Prostate gland (tissue), 2 donors: ENCODE results near the gene MPP1. TPM values are rescaled to one million over a fixed set of nuclear protein-coding genes. Genes with fewer than 3 reads are reported as not detected.

Source experiments
- DNase-seq: peaks from one replicate; pipeline ENCODE4 v3.0.0-alpha.2; 2019; ENCODE audit warnings: low spot score
- H3K27ac ChIP-seq, 2 donors: fragments of 200-600 bp; sonication (generic); 2 replicates each; pipeline ENCODE4 v1.5.1; 2017 to 2019
- H3K27me3 ChIP-seq: fragments of 200-600 bp; sonication (generic); replicated peaks from 2 replicates; pipeline ENCODE4 v1.5.1; 2019; ENCODE audit not compliant: insufficient read depth
- H3K36me3 ChIP-seq, 2 donors: fragments of 200-600 bp; sonication (generic); 1 replicate in 1 of 2; 2 replicates in 1 of 2; pipeline versions ENCODE4 v1.5.1 to v1.8.1; 2017 to 2019
- H3K4me1 ChIP-seq: fragments of 200-600 bp; sonication (generic); replicated peaks from 2 replicates; pipeline ENCODE4 v1.5.1; 2019
- H3K4me3 ChIP-seq, 2 donors: fragments of 200-600 bp; sonication (generic); 2 replicates each; pipeline ENCODE4 v1.5.1; 2017 to 2019
- H3K9me3 ChIP-seq: fragments of 200-600 bp; sonication (generic); 2 replicates; pipeline ENCODE4 v1.5.1; 2017
- POLR2A ChIP-seq: fragments of 450-650 bp; IDR thresholded peaks from one replicate; pipeline ENCODE4 v1.6.1; 2016; ENCODE audit warnings: antibody characterized with exemption, mild to moderate bottlenecking
- POLR2AphosphoS5 ChIP-seq: sonication (generic); formaldehyde crosslinking; IDR thresholded peaks from one replicate; pipeline ENCODE4 v1.6.1; 2017; ENCODE audit warnings: antibody characterized with exemption
- WGBS: methylation state at CpG from one replicate; pipeline ENCODE4 v1.1.5; 2018; 5-methylcytosine and 5-hydroxymethylcytosine counted together
- intact Hi-C: fragments of 100-400 bp; cut with DNase I; formaldehyde crosslinking; loops from one replicate; pipeline ENCODE4 v1.14.2; 2022
- total RNA-seq, 2 donors: library from RNA; depleted of rRNA; stranded (reverse); fragments of >200 nt; gene quantifications; one replicate each; pipeline ENCODE4 v1.1.0, GENCODE V29; 2016
- TF ChIP-seq, protein P1 (sequence below), 4 experiments: fragments of 200-600 bp in 2 of 4; fragments of 450-650 bp in 2 of 4; sonication (generic) in 2 of 4; IDR thresholded peaks; 1 replicate in 3 of 4; 2 replicates in 1 of 4; pipeline ENCODE4 v1.5.1; 2016 to 2019; ENCODE audit warnings: antibody characterized with exemption in 4 of 4, mild to moderate bottlenecking in 2 of 4, moderate library complexity in 2 of 4

The MPP1 gene
- total RNA-seq = 10 to 100 TPM; 38.2 to 43.6 TPM

DNA sequence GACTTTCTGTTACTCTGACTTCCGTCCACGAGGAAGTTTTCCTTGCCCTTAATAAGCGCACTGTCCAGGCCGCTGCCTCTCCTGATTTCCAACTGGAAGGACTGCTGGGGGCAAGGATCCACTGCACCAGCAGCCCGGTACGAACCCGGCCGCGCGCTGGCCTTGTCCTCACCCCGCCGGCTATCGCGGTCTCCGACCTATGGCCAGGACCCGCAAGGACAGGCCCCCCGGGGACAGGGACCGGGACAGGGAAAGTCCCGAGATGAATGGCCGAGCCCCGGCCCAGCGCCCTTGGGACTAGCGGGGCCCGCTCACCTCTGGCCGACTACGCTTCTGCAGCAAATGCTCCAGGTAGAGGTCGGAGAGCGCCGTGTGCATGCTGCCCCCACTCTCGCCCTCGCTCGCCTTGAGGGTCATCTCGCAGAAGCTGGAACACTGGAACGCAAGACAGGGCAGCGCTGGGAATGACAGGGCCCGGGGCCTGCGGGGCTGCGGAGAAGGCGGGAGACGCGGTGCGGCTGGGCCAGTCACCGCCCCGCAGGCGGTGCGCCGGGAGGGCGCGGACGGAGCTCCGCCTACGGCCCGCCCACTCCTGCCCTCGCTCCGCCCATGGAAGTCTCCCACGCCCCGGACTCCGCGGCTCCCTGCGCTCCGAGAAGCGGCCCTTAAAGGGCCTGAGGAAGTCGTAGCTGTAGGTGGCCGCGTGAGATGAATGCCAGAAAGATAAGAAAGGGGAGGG, at the start of gene MPP1:
MPP1 (minus strand) TSS at position 529 of the 739 bp plus-strand sequence; CDS start at position 417, 112 bp downstream.
- H3K4me1 ChIP-seq = no peaks in the 10 kb centered on the region
- intact Hi-C loops = no loop called here
- no peaks in the 10 kb centered on the region for H3K9me3 ChIP-seq
- peak; percentile 56 for DNase-seq
- H3K27me3 ChIP-seq = no peaks in the 10 kb centered on the region
- TF ChIP-seq, protein P1, sequence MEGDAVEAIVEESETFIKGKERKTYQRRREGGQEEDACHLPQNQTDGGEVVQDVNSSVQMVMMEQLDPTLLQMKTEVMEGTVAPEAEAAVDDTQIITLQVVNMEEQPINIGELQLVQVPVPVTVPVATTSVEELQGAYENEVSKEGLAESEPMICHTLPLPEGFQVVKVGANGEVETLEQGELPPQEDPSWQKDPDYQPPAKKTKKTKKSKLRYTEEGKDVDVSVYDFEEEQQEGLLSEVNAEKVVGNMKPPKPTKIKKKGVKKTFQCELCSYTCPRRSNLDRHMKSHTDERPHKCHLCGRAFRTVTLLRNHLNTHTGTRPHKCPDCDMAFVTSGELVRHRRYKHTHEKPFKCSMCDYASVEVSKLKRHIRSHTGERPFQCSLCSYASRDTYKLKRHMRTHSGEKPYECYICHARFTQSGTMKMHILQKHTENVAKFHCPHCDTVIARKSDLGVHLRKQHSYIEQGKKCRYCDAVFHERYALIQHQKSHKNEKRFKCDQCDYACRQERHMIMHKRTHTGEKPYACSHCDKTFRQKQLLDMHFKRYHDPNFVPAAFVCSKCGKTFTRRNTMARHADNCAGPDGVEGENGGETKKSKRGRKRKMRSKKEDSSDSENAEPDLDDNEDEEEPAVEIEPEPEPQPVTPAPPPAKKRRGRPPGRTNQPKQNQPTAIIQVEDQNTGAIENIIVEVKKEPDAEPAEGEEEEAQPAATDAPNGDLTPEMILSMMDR (IDR thresholded peaks at IDR 0.05) = no peak
- TF ChIP-seq POLR2AphosphoS5 = peak; percentile 33
- TF ChIP-seq POLR2A = peak; percentile 36
- peak within 1 kb of the TSS; percentile 46 to 67 for H3K27ac ChIP-seq
- WGBS = 1% methylated on average over 17 of the region's 65 CpGs
- peak within 1 kb of the TSS; percentile 47 to 52 for H3K4me3 ChIP-seq
- no peaks in the 10 kb centered on the region for H3K36me3 ChIP-seq

DNA sequence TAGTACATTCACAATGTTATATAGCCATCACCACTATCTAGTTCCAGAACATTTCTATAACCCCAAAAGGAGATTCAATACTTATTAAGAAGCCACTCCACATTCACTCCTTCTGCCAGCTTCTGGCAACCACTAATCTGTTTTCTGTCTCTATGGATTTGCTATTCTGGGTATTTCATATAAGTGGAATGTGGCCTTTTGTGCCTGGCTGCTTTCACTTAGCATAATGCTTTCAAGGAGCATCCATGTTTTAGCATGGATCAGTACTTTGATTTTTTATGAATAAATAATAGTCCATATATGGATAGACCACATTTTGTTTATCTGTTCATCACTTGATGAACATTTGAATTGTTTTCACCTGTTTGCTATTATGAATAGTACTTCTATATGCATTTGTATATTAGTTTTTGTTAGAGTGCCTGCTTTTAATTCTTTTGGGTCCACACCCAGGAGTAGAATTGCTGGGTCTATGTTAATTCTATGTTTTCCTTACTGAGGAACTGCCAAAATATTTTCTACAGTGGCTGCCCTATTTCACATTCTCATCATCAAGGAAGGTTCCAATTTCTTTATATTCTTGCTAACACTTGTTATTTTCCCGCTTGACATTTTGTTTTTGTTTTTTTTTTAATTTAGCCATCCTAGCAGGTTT, 45.8 kb upstream of the MPP1 start:
- no peaks in the 10 kb centered on the region for H3K9me3 ChIP-seq
- H3K27me3 ChIP-seq = no peaks in the 10 kb centered on the region
- TF ChIP-seq, protein P1 (IDR thresholded peaks at IDR 0.05) = no peak
- TF ChIP-seq POLR2AphosphoS5 (no peak), POLR2A (no peak)
- intact Hi-C loops = no loop called here
- WGBS = 100% methylated on average over 1 of the region's 1 CpG
- no peaks in the 10 kb centered on the region for H3K4me1 ChIP-seq
- H3K36me3 ChIP-seq = no peaks in the 10 kb centered on the region
- H3K4me3 ChIP-seq = no peak overlapping the region
- no peak for DNase-seq
- H3K27ac ChIP-seq = no peak overlapping the region

DNA sequence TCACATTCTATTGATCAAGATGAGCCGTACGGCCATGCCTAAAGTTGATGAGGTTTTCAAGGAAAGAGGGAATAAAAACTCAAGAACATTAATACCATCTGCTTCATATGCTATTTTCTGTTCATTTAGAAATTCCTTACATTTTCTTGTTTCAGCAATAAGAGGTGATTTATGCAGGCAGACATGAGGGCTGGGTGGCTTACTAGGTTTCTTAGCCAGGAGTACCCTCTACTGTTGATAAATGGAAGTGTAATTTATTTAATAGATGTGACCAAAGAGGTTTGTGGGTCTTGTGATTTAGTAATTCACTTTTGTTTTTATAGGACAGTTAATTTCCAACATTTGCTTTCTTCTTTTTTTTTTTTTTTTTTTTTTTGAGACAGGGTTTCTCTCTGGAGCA, 35.6 kb upstream of the MPP1 start:
- H3K9me3 ChIP-seq = no peaks in the 10 kb centered on the region
- 100% methylated on average over 2 of the region's 2 CpGs for WGBS
- no peak for DNase-seq
- H3K4me1 ChIP-seq = no peaks in the 10 kb centered on the region
- no peaks in the 10 kb centered on the region for H3K36me3 ChIP-seq
- no peaks in the 10 kb centered on the region for H3K27me3 ChIP-seq
- intact Hi-C loops = no loop called here
- TF ChIP-seq POLR2A (no peak), POLR2AphosphoS5 (no peak)
- TF ChIP-seq, protein P1 (IDR thresholded peaks at IDR 0.05) = peak in 2 of 4 experiments; percentile 45 to 52
- H3K4me3 ChIP-seq = no peak overlapping the region
- H3K27ac ChIP-seq = no peak overlapping the region

DNA sequence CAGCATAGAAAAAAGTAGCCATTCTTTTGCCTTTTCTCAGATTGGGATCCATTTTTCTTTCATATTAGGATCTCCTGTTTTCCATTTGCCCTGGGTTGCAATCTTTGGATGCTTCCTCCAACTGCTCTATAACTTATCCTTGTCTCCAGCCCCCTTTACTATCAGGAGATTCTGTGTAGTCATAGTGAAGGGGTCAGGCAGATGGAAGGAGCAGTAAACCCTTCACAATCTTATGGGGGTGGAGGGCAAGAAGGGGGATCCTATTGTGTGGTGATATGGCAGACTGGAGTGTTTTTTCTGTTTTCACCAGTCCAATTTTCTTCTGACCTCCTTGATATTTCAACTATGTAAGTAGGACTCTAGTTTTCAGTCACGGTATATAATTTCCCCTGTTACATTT, 30.9 kb upstream of the MPP1 start:
- intact Hi-C loops = no loop called here
- no peak overlapping the region for H3K4me3 ChIP-seq
- TF ChIP-seq POLR2A = no peak
- H3K4me1 ChIP-seq = no peaks in the 10 kb centered on the region
- no peaks in the 10 kb centered on the region for H3K27me3 ChIP-seq
- no peaks in the 10 kb centered on the region for H3K9me3 ChIP-seq
- WGBS = 73% methylated on average over 1 of the region's 1 CpG
- DNase-seq = no peak
- H3K36me3 ChIP-seq = no peaks in the 10 kb centered on the region
- no peak overlapping the region for H3K27ac ChIP-seq

DNA sequence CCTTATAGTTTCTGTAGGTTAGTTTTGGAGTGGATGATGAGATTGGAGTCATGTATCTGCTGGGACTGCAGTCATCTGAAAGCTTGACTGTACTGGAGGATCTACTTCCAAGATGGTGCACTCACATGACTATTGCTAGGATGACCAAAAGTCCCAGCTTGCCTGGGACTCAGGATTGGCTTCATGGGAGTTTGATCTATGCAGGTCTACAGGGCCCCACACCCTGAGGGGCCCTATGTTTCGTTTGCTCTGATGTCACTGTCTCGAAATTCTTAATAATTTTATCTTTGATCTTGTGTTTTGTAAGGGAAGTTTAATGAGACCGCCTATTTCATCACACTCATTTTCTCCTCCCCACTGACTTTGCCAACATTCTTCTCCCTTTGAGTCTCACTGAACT, 29.3 kb upstream of the MPP1 start, which contains the start of gene SMIM9:
SMIM9 (minus strand) TSS at position 101 of the 400 bp plus-strand sequence. CDS start 3,806 bp downstream, outside the sequence.
- Histone ChIP-seq H3K4me3 (no peak within 1 kb of the TSS), H3K27me3 (no peaks in the 10 kb centered on the region), H3K4me1 (no peaks in the 10 kb centered on the region), H3K27ac (no peak within 1 kb of the TSS), H3K36me3 (no peaks in the 10 kb centered on the region), H3K9me3 (no peaks in the 10 kb centered on the region)
- WGBS = 78% methylated on average over 3 of the region's 3 CpGs
- no peak for DNase-seq
- TF ChIP-seq POLR2A (no peak), POLR2AphosphoS5 (no peak)
- TF ChIP-seq, protein P1 (IDR thresholded peaks at IDR 0.05) = no peak
- intact Hi-C loops = no loop called here
